ENCODE measurements around the gene FADS1. TPM values are rescaled to one million over a fixed set of nuclear protein-coding genes. Genes with fewer than 3 reads are reported as not detected.

The FADS1 gene
- total and polyA plus RNA-seq, 2 of the 13 experiments (the other 11 are each of a cell fraction or from before 2014, with no cell fraction given) = 91.8 to 108 TPM

DNA sequence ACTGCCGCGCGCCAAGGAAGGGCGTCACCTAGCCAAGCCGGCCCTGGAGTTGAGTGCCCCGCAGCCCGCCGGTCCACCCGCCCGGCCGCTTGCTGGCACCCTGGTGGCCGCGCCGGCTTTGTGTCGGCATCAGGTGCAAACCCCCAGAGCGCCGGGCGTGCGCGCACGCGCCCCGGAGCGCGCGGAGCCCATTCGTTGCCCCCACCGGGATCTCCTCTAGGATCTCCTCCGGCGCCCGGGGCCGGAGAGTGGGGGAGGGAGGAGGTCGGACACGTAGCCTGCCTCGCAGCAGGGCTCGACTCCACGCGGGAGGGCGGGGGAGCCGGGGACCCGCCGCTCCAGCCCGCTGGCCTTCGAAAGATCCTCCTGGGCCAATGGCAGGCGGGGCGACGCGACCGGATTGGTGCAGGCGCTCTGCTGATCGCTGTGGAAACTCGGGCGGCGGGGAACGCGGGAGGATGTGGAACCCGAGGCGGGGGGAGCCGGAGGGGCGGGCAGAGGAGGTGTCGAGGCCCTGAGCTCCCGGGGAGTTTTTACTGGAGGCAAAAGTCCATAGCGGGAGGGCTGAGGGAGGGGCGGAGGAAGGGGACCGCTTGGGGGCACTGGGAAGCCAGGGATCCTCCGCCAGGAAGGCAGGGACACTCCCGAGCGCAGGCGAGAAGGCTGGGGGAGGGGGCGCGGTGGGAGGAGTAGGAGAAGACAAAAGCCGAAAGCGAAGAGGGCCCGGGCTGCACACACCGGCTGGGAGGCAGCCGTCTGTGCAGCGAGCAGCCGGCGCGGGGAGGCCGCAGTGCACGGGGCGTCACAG, 11.0 kb upstream of the FADS1 start, which contains the start of gene FADS2 (continued):
- TF ChIP-seq, protein P1, sequence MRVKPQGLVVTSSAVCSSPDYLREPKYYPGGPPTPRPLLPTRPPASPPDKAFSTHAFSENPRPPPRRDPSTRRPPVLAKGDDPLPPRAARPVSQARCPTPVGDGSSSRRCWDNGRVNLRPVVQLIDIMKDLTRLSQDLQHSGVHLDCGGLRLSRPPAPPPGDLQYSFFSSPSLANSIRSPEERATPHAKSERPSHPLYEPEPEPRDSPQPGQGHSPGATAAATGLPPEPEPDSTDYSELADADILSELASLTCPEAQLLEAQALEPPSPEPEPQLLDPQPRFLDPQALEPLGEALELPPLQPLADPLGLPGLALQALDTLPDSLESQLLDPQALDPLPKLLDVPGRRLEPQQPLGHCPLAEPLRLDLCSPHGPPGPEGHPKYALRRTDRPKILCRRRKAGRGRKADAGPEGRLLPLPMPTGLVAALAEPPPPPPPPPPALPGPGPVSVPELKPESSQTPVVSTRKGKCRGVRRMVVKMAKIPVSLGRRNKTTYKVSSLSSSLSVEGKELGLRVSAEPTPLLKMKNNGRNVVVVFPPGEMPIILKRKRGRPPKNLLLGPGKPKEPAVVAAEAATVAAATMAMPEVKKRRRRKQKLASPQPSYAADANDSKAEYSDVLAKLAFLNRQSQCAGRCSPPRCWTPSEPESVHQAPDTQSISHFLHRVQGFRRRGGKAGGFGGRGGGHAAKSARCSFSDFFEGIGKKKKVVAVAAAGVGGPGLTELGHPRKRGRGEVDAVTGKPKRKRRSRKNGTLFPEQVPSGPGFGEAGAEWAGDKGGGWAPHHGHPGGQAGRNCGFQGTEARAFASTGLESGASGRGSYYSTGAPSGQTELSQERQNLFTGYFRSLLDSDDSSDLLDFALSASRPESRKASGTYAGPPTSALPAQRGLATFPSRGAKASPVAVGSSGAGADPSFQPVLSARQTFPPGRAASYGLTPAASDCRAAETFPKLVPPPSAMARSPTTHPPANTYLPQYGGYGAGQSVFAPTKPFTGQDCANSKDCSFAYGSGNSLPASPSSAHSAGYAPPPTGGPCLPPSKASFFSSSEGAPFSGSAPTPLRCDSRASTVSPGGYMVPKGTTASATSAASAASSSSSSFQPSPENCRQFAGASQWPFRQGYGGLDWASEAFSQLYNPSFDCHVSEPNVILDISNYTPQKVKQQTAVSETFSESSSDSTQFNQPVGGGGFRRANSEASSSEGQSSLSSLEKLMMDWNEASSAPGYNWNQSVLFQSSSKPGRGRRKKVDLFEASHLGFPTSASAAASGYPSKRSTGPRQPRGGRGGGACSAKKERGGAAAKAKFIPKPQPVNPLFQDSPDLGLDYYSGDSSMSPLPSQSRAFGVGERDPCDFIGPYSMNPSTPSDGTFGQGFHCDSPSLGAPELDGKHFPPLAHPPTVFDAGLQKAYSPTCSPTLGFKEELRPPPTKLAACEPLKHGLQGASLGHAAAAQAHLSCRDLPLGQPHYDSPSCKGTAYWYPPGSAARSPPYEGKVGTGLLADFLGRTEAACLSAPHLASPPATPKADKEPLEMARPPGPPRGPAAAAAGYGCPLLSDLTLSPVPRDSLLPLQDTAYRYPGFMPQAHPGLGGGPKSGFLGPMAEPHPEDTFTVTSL (CRISPR knock-in tag; IDR thresholded peaks at IDR 0.05; ENCODE audit: borderline replicate concordance) = no peak
- TF ChIP-seq TBX2 (CRISPR knock-in tag; IDR thresholded peaks at IDR 0.05; ENCODE audit: borderline replicate concordance) (peak; percentile 51), PCBP1 (IDR thresholded peaks at IDR 0.05; ENCODE audit: borderline replicate concordance, low read depth, low read length) (0 out of 2 replicates have a peak, but pooled peaks have one; percentile 26), ZSCAN20 (CRISPR knock-in tag; IDR thresholded peaks at IDR 0.05; ENCODE audit: borderline replicate concordance) (0 out of 2 replicates have a peak, but pooled peaks have one; percentile 41), POLR2A (IDR thresholded peaks at IDR 0.05; ENCODE audit: insufficient read depth in 1 of 2, low read depth in 2 of 2, low read length in 2 of 2) (peak; percentile 62 to 90), KDM2A (CRISPR knock-in tag; IDR thresholded peaks at IDR 0.05; ENCODE audit: borderline replicate concordance, low read depth) (peak; percentile 26; the same call in 1 of the 2 replicates), ZNF772 (CRISPR knock-in tag; IDR thresholded peaks at IDR 0.05) (no peak), HDAC1 (CRISPR knock-in tag; IDR thresholded peaks at IDR 0.05) (peak; percentile 41; the same call in 1 of the 2 replicates), SMC3 (IDR thresholded peaks at IDR 0.05; ENCODE audit: low read length) (no peak)
- TF ChIP-seq, protein P2, sequence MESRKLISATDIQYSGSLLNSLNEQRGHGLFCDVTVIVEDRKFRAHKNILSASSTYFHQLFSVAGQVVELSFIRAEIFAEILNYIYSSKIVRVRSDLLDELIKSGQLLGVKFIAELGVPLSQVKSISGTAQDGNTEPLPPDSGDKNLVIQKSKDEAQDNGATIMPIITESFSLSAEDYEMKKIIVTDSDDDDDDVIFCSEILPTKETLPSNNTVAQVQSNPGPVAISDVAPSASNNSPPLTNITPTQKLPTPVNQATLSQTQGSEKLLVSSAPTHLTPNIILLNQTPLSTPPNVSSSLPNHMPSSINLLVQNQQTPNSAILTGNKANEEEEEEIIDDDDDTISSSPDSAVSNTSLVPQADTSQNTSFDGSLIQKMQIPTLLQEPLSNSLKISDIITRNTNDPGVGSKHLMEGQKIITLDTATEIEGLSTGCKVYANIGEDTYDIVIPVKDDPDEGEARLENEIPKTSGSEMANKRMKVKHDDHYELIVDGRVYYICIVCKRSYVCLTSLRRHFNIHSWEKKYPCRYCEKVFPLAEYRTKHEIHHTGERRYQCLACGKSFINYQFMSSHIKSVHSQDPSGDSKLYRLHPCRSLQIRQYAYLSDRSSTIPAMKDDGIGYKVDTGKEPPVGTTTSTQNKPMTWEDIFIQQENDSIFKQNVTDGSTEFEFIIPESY (CRISPR knock-in tag; IDR thresholded peaks at IDR 0.05) = peak; percentile 92
- TF ChIP-seq, protein P3, sequence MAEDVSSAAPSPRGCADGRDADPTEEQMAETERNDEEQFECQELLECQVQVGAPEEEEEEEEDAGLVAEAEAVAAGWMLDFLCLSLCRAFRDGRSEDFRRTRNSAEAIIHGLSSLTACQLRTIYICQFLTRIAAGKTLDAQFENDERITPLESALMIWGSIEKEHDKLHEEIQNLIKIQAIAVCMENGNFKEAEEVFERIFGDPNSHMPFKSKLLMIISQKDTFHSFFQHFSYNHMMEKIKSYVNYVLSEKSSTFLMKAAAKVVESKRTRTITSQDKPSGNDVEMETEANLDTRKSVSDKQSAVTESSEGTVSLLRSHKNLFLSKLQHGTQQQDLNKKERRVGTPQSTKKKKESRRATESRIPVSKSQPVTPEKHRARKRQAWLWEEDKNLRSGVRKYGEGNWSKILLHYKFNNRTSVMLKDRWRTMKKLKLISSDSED (CRISPR knock-in tag; IDR thresholded peaks at IDR 0.05) = no peak
- TF ChIP-seq, protein P4, sequence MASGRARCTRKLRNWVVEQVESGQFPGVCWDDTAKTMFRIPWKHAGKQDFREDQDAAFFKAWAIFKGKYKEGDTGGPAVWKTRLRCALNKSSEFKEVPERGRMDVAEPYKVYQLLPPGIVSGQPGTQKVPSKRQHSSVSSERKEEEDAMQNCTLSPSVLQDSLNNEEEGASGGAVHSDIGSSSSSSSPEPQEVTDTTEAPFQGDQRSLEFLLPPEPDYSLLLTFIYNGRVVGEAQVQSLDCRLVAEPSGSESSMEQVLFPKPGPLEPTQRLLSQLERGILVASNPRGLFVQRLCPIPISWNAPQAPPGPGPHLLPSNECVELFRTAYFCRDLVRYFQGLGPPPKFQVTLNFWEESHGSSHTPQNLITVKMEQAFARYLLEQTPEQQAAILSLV (CRISPR knock-in tag; IDR thresholded peaks at IDR 0.05; ENCODE audit: borderline replicate concordance) = peak; percentile 44; the same call in 1 of the 2 replicates
- TF ChIP-seq, protein P5, sequence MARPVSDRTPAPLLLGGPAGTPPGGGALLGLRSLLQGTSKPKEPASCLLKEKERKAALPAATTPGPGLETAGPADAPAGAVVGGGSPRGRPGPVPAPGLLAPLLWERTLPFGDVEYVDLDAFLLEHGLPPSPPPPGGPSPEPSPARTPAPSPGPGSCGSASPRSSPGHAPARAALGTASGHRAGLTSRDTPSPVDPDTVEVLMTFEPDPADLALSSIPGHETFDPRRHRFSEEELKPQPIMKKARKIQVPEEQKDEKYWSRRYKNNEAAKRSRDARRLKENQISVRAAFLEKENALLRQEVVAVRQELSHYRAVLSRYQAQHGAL (CRISPR knock-in tag; IDR thresholded peaks at IDR 0.05; ENCODE audit: not compliant biosample characterization) = no peak
- TF ChIP-seq, protein P6, sequence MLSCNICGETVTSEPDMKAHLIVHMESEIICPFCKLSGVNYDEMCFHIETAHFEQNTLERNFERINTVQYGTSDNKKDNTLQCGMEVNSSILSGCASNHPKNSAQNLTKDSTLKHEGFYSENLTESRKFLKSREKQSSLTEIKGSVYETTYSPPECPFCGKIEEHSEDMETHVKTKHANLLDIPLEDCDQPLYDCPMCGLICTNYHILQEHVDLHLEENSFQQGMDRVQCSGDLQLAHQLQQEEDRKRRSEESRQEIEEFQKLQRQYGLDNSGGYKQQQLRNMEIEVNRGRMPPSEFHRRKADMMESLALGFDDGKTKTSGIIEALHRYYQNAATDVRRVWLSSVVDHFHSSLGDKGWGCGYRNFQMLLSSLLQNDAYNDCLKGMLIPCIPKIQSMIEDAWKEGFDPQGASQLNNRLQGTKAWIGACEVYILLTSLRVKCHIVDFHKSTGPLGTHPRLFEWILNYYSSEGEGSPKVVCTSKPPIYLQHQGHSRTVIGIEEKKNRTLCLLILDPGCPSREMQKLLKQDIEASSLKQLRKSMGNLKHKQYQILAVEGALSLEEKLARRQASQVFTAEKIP (CRISPR knock-in tag; IDR thresholded peaks at IDR 0.05; ENCODE audit: borderline replicate concordance) = no peak

All from HepG2 (cell line).